Stimulated activated naive CD8-positive, alpha-beta T cell treated with anti-CD3 and anti-CD28 coated beads, Interleukin-15, amount 100 ng/mL, for 72 hours (primary cell): ENCODE measurements around the gene AP1B1.

Experiments
- ATAC-seq: fragments of 150-1000 bp; cut with Tn5 transposase; 2 replicates; pipeline ENCODE4 v1.10.0; 2021; ENCODE audit warnings: mild to moderate bottlenecking, moderate library complexity
- DNase-seq, 2 donors: peaks; one replicate each; pipeline ENCODE4 v3.0.0; 2021 to 2022
- H3K27ac Mint-ChIP-seq, 2 donors: one replicate each; pipeline ENCODE4 v1.8.0; 2022; ENCODE audit warnings: mild to moderate bottlenecking in 2 of 2, mixed read lengths in 2 of 2, moderate library complexity in 2 of 2
- H3K27me3 Mint-ChIP-seq: one replicate; pipeline ENCODE4 v1.8.0; 2022; ENCODE audit warnings: mixed read lengths
- H3K4me1 Mint-ChIP-seq: one replicate; pipeline ENCODE4 v1.8.0; 2022; ENCODE audit warnings: mild to moderate bottlenecking, mixed read lengths
- H3K4me3 Mint-ChIP-seq, 2 donors: one replicate each; pipeline ENCODE4 v1.8.0; 2022; ENCODE audit warnings: mild to moderate bottlenecking in 2 of 2, mixed read lengths in 2 of 2, moderate library complexity in 1 of 2
- H3K9me3 Mint-ChIP-seq, 2 donors: one replicate each; pipeline ENCODE4 v1.8.0; 2022; ENCODE audit warnings: mixed read lengths in 2 of 2

AP1B1 gene

DNA sequence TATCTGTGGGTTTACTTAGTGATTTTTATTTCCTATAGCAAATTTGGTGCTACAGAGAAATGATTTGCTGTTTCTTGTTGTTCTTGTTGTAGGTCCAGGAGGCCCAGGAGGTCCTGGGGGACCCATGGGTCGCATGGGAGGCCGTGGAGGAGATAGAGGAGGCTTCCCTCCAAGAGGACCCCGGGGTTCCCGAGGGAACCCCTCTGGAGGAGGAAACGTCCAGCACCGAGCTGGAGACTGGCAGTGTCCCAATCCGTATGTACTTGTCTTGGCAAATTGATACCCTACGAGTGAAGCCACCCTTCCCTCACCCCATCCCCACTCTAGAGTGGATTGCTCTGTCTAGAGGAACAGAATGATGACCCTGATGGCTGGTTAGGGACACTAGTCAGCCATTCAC is 89.7 kb downstream of the AP1B1 start:
- H3K4me1 Mint-ChIP-seq = peaks cover 17% of the 10 kb centered on the region
- H3K9me3 Mint-ChIP-seq = no peaks in the 10 kb centered on the region
- peak overlapping the region in 1 of 2 donors; percentile 49 for H3K27ac Mint-ChIP-seq
- DNase-seq (no peak), ATAC-seq (no peak)
- H3K27me3 Mint-ChIP-seq = no peaks in the 10 kb centered on the region
- no peak overlapping the region for H3K4me3 Mint-ChIP-seq

DNA sequence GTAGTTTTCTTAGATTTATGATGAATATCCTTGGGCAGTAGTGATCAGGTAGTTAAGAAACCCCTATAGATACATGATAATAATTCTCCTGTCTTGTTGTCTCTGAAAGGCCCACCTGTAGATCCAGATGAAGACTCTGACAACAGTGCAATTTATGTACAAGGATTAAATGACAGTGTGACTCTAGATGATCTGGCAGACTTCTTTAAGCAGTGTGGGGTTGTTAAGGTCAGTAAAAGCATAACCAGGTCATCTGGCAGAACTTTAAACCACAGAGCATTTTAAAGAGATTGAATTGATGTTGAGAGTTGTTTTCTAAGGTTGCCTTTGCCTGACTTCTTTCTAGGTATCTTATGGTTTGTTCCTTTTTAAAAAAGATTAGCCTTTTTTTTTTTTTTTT is 96.0 kb downstream of the AP1B1 start:
- Mint-ChIP-seq H3K4me1 (peaks cover 10% of the 10 kb centered on the region), H3K9me3 (no peaks in the 10 kb centered on the region), H3K27me3 (no peaks in the 10 kb centered on the region), H3K27ac (peak overlapping the region in 1 of 2 donors; percentile 72), H3K4me3 (no peak overlapping the region)
- DNase-seq (no peak), ATAC-seq (no peak)

- Mint-ChIP-seq H3K27me3 (no peaks in the 10 kb centered on the region), H3K27ac (no peak overlapping the region)
- no peak for DNase-seq
Measured at GRCh38 chr22:29291215-29291614, 97.2 kb downstream of the AP1B1 start.

DNA sequence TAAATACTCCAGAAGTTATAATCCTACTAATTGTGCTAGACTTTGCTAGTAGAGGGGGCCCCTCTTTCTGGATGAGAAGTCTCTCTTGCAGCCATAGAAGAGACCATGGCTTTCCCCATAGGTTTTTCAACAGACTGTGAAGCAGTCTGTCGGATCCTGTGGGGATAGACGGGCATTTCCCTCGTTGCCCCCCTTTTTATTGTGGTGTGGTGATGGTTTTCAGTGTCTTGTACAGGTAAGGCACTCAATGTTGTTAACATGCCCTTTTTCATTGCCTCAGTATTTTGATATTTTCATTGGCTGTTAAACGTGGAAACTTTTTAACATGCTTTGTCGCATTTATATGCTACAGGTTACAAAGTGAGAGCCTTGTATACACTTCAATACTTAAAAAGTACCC is 98.3 kb downstream of the AP1B1 start:
- H3K27ac Mint-ChIP-seq = peak overlapping the region in 1 of 2 donors; percentile 19
- DNase-seq = no peak
- ATAC-seq = no peak
- peaks cover 18% of the 10 kb centered on the region for H3K4me1 Mint-ChIP-seq
- no peaks in the 10 kb centered on the region for H3K9me3 Mint-ChIP-seq
- H3K4me3 Mint-ChIP-seq = no peak overlapping the region
- H3K27me3 Mint-ChIP-seq = no peaks in the 10 kb centered on the region

More at GRCh38 chr22:29291215-29291614, 97.2 kb downstream of the AP1B1 start:
- Mint-ChIP-seq H3K4me1 (peaks cover 18% of the 10 kb centered on the region), H3K4me3 (no peak overlapping the region), H3K9me3 (no peaks in the 10 kb centered on the region)
- ATAC-seq = no peak

DNA sequence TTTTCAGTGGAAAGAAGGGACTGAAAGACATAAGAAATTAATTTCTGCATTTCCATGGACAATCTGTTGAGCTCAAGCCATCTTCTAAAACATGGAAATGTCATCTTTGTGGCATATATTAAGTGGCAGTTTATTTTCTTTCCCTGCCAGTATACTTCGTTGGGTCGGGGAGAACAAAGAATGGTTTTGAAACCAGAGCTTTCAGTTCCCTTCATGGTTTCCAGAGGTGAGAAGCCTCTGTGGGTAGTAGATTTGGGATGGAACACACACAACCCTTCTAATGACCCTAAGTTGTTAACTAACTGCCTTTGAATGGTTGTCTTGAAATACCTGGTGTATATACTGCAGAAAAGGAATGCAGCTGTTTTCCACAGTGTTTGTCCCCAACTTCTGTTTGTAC is 99.5 kb downstream of the AP1B1 start:
- H3K27ac Mint-ChIP-seq = no peak overlapping the region
- ATAC-seq = no peak
- peaks cover 23% of the 10 kb centered on the region for H3K4me1 Mint-ChIP-seq
- H3K27me3 Mint-ChIP-seq = no peaks in the 10 kb centered on the region
- no peak for DNase-seq
- H3K4me3 Mint-ChIP-seq = no peak overlapping the region
- H3K9me3 Mint-ChIP-seq = no peaks in the 10 kb centered on the region

- Mint-ChIP-seq H3K4me1 (peaks cover 24% of the 10 kb centered on the region), H3K4me3 (no peak overlapping the region), H3K9me3 (no peaks in the 10 kb centered on the region), H3K27me3 (no peaks in the 10 kb centered on the region), H3K27ac (no peak overlapping the region)
- DNase-seq = no peak
- ATAC-seq = no peak
Measured at GRCh38 chr22:29284196-29284595, 104.2 kb downstream of the AP1B1 start.

GRCh38 chr22:29277927-29278326 is 110.4 kb downstream of the AP1B1 start:
- ATAC-seq (no peak), DNase-seq (no peak)
- Mint-ChIP-seq H3K4me3 (peak overlapping the region in 1 of 2 donors; percentile 19), H3K4me1 (peaks cover 55% of the 10 kb centered on the region), H3K9me3 (no peaks in the 10 kb centered on the region), H3K27me3 (no peaks in the 10 kb centered on the region), H3K27ac (peak overlapping the region in 1 of 2 donors; percentile 27)
